HG02798 (cell line): ENCODE measurements around the gene RBMS3.

Source experiments
- ATAC-seq: cut with Tn5 transposase; IDR thresholded peaks from one replicate; pipeline ENCODE4 v1.9.1; 2021; ENCODE audit warnings: mild to moderate bottlenecking; ENCODE audit not compliant: unreplicated experiment, poor library complexity

RBMS3 gene

GRCh38 chr3:29898171-29898965 lies 617.5 kb downstream of the RBMS3 start:
- no peak for ATAC-seq

GRCh38 chr3:29899021-29899420 lies 618.1 kb downstream of the RBMS3 start:
- no peak for ATAC-seq

- ATAC-seq, result no peak
Measured at GRCh38 chr3:29901097-29901496, 620.2 kb downstream of the RBMS3 start.

GRCh38 chr3:29903600-29903999 lies 622.7 kb downstream of the RBMS3 start:
- ATAC-seq, result no peak

- no peak for ATAC-seq
Measured at GRCh38 chr3:29906906-29907305, 626.0 kb downstream of the RBMS3 start.

GRCh38 chr3:29912600-29913288 lies 631.9 kb downstream of the RBMS3 start:
- no peak for ATAC-seq

- ATAC-seq, result no peak
Measured at GRCh38 chr3:29914861-29915524, 634.1 kb downstream of the RBMS3 start.

- no peak for ATAC-seq
Measured at GRCh38 chr3:29919571-29919970, 638.7 kb downstream of the RBMS3 start.

GRCh38 chr3:29922992-29923746 lies 642.3 kb downstream of the RBMS3 start:
- no peak for ATAC-seq

- no peak for ATAC-seq
Measured at GRCh38 chr3:29924783-29925561, 644.1 kb downstream of the RBMS3 start.

- no peak for ATAC-seq
Measured at GRCh38 chr3:29926378-29926777, 645.5 kb downstream of the RBMS3 start.

- ATAC-seq, result no peak
Measured at GRCh38 chr3:29932696-29933325, 651.9 kb downstream of the RBMS3 start.

- ATAC-seq, result no peak
Measured at GRCh38 chr3:29933802-29934490, 653.1 kb downstream of the RBMS3 start.

GRCh38 chr3:29934751-29935150 lies 653.9 kb downstream of the RBMS3 start:
- ATAC-seq, result no peak

- ATAC-seq, result peak; percentile 68
Measured at GRCh38 chr3:29936054-29936453, 655.2 kb downstream of the RBMS3 start.

- peak; percentile 50 for ATAC-seq
Measured at GRCh38 chr3:29936766-29937165, 655.9 kb downstream of the RBMS3 start.

- no peak for ATAC-seq
Measured at GRCh38 chr3:29937185-29937584, 656.3 kb downstream of the RBMS3 start.

- ATAC-seq, result no peak
Measured at GRCh38 chr3:29940759-29941323, 660.0 kb downstream of the RBMS3 start.
